IMR-90 (cell line): ENCODE results near the gene NFE2L2. TPM values are rescaled to one million over a fixed set of nuclear protein-coding genes. Genes with fewer than 3 reads are reported as not detected.

Experiments
- ATAC-seq: fragments of 200-7000 bp; cut with Tn5 transposase; 2 replicates; pipeline ENCODE4 v1.9.1; 2020; ENCODE audit warnings: low read depth, mild to moderate bottlenecking, moderate library complexity
- BruUV-seq: library from RNA; stranded (reverse); fragments of 400-500 nt; replicated peaks from 2 replicates; lab custom pipeline; 2021; lab: Mats Ljungman, UMichigan
- CTCF ChIA-PET: fragments of 300-600 bp; formaldehyde crosslinking; extraction: SDS; loops from one replicate; lab custom pipeline; 2021; ENCODE audit warnings: antibody characterized with exemption; lab: Yijun Ruan, JAX
- POLR2A ChIA-PET: fragments of 300-600 bp; sonication (Branson Sonifier 250); formaldehyde crosslinking; loops from one replicate; lab custom pipeline; 2022; ENCODE audit warnings: antibody characterized with exemption; ENCODE audit not compliant: unreplicated experiment; lab: Charles Lee
- DNase-seq: peaks from one replicate; pipeline ENCODE4 v3.0.0; 2013
- H2AFZ ChIP-seq: replicated peaks from 2 replicates; pipeline ENCODE3; 2013; ENCODE audit warnings: low read length, mild to moderate bottlenecking; ENCODE audit not compliant: poor library complexity
- H2AK5ac ChIP-seq: 2 replicates; pipeline ENCODE4 v1.6.1; 2013; ENCODE audit warnings: low read depth, low read length, inconsistent platforms
- H2AK9ac ChIP-seq: replicated peaks from 2 replicates; pipeline ENCODE3; 2013; ENCODE audit warnings: mild to moderate bottlenecking, low read depth, low read length, moderate library complexity; ENCODE audit not compliant: poor library complexity
- H2BK120ac ChIP-seq: 2 replicates; pipeline ENCODE4 v1.6.1; 2013; ENCODE audit warnings: low read depth, low read length, inconsistent platforms
- H2BK15ac ChIP-seq: 3 replicates; pipeline ENCODE4 v1.6.1; 2013; ENCODE audit warnings: low read depth, low read length, inconsistent platforms
- H2BK20ac ChIP-seq: 2 replicates; pipeline ENCODE4 v1.6.1; 2013; ENCODE audit warnings: low read depth, mild to moderate bottlenecking, inconsistent platforms, low read length, moderate library complexity
- H2BK5ac ChIP-seq: 2 replicates; pipeline ENCODE4 v1.6.1; 2013; ENCODE audit warnings: mild to moderate bottlenecking, low read depth, low read length, inconsistent platforms; ENCODE audit not compliant: poor library complexity, severe bottlenecking
- H3K14ac ChIP-seq: replicated peaks from 2 replicates; pipeline ENCODE4 v1.6.1; 2013; ENCODE audit warnings: low read depth, low read length, inconsistent platforms
- H3K18ac ChIP-seq: 2 replicates; pipeline ENCODE4 v1.6.1; 2013; ENCODE audit warnings: low read depth, low read length, control low read depth
- H3K23ac ChIP-seq: 2 replicates; pipeline ENCODE4 v1.6.1; 2013; ENCODE audit warnings: low read depth, low read length, inconsistent platforms
- H3K27ac ChIP-seq: 2 replicates; pipeline ENCODE4 v1.5.1; 2013; ENCODE audit warnings: mild to moderate bottlenecking, control low read depth, low read length; ENCODE audit not compliant: insufficient read depth
- H3K27me3 ChIP-seq: 2 replicates; pipeline ENCODE4 v1.6.1; 2013; ENCODE audit warnings: low read length; ENCODE audit not compliant: control insufficient read depth, insufficient read depth
- H3K36me3 ChIP-seq: 2 replicates; pipeline ENCODE4 v1.6.1; 2013; ENCODE audit warnings: low read length, mixed read lengths; ENCODE audit not compliant: control insufficient read depth, insufficient read depth
- H3K4ac ChIP-seq: 2 replicates; pipeline ENCODE4 v1.6.1; 2013; ENCODE audit warnings: low read depth, low read length, inconsistent platforms
- H3K4me1 ChIP-seq: 2 replicates; pipeline ENCODE4 v1.6.1; 2013; ENCODE audit warnings: low read length, mixed read lengths; ENCODE audit not compliant: control insufficient read depth, insufficient read depth
- H3K4me2 ChIP-seq: 2 replicates; pipeline ENCODE4 v1.6.1; 2013; ENCODE audit warnings: low read depth, mild to moderate bottlenecking, control low read depth, low read length, moderate library complexity
- H3K4me3 ChIP-seq: 2 replicates; pipeline ENCODE4 v1.5.1; 2013; ENCODE audit warnings: low read depth, mild to moderate bottlenecking, control low read depth, low read length, moderate library complexity; ENCODE audit not compliant: insufficient read depth
- H3K56ac ChIP-seq: 2 replicates; pipeline ENCODE4 v1.6.1; 2013; ENCODE audit warnings: low read length, inconsistent platforms; ENCODE audit not compliant: insufficient read depth; ENCODE audit errors: extremely low read depth
- H3K79me1 ChIP-seq, 2 experiments: 2 replicates each; pipeline ENCODE4 v1.6.1; 2013; ENCODE audit warnings: low read length in 2 of 2, inconsistent platforms in 1 of 2, low read depth in 1 of 2
- H3K9ac ChIP-seq: 2 replicates; pipeline ENCODE4 v1.6.1; 2013; ENCODE audit warnings: low read depth, low read length, control low read depth
- H3K9me1 ChIP-seq: 2 replicates; pipeline ENCODE4 v1.6.1; 2013; ENCODE audit warnings: low read length, inconsistent platforms; ENCODE audit not compliant: insufficient read depth
- H3K9me3 ChIP-seq: 2 replicates; pipeline ENCODE4 v1.6.1; 2013; ENCODE audit warnings: low read length; ENCODE audit not compliant: control insufficient read depth, insufficient read depth
- H4K20me1 ChIP-seq: 2 replicates; pipeline ENCODE4 v1.6.1; 2013; ENCODE audit warnings: low read length, inconsistent platforms; ENCODE audit not compliant: insufficient read depth
- H4K5ac ChIP-seq: 2 replicates; pipeline ENCODE4 v1.6.1; 2013; ENCODE audit warnings: mild to moderate bottlenecking, low read depth, low read length, control low read depth
- H4K8ac ChIP-seq, 2 experiments: 2 replicates each; pipeline ENCODE4 v1.6.1; 2013; ENCODE audit warnings: low read depth in 2 of 2, low read length in 2 of 2, control low read depth in 1 of 2, inconsistent platforms in 1 of 2
- H4K91ac ChIP-seq: 2 replicates; pipeline ENCODE4 v1.6.1; 2013; ENCODE audit warnings: low read depth, low read length, inconsistent platforms; ENCODE audit not compliant: insufficient read depth
- FOS ChIP-seq: fragments of 150-350 bp; IDR thresholded peaks from 2 replicates; pipeline ENCODE4 v1.6.1; 2016; ENCODE audit warnings: low read depth, low read length
- NFE2L2 ChIP-seq: fragments of 150-350 bp; IDR thresholded peaks from 2 replicates; pipeline ENCODE4 v1.6.1; 2016; ENCODE audit warnings: low read depth, mild to moderate bottlenecking, low read length
- RCOR1 ChIP-seq: IDR thresholded peaks from 2 replicates; pipeline ENCODE4 v1.6.1; 2012; ENCODE audit warnings: mild to moderate bottlenecking, low read length, improper control_type of control experiment; ENCODE audit not compliant: insufficient replicate concordance
- SMC3 ChIP-seq: fragments of 150-350 bp; IDR thresholded peaks from 2 replicates; pipeline ENCODE4 v1.6.1; 2016; ENCODE audit warnings: low read depth, mild to moderate bottlenecking, antibody characterized with exemption, low read length, moderate library complexity
- WGBS, 2 experiments: methylation state at CpG; one replicate each; pipeline versions ENCODE4 v1.1.5 to v1.1.7; 2013; ENCODE audit warnings: missing lambda C conversion rate in 2 of 2; ENCODE audit not compliant: insufficient read length in 1 of 2; ENCODE audit errors: extremely low coverage in 2 of 2; 5-methylcytosine and 5-hydroxymethylcytosine counted together
- dilution Hi-C: fragments of 300-500 bp; cut with HindIII; formaldehyde crosslinking; loops from one replicate; pipeline ENCODE4 v1.14.3; 2018; ENCODE audit warnings: low sequenced_read_pairs; ENCODE audit not compliant: unreplicated experiment
- in situ Hi-C: fragments of 300-500 bp; cut with MboI; formaldehyde crosslinking; loops from 3 replicates; pipeline ENCODE4 v1.14.3; 2019; ENCODE audit warnings: low sequenced_read_pairs, inconsistent platforms, mixed read lengths
- intact Hi-C: fragments of 100-400 bp; cut with micrococcal nuclease; formaldehyde crosslinking; loops from 2 replicates; pipeline ENCODE4 v1.10.0; 2022
- polyA plus RNA-seq, 3 experiments: library from polyadenylated mRNA; depleted of rRNA; stranded (reverse); fragments of >200 nt; gene quantifications; 2 replicates each; pipeline ENCODE4 v1.2.3, GENCODE V29; 2012; ENCODE audit warnings: low replicate concordance in 1 of 3
- total RNA-seq: library from RNA; depleted of rRNA; stranded (reverse); fragments of >200 nt; gene quantifications from 2 replicates; pipeline ENCODE4 v1.2.3, GENCODE V29; 2012

Gene NFE2L2
- total and polyA plus RNA-seq, 2 of the 4 experiments (the other 2 are of a cell fraction) = 72.7 to 83.5 TPM

DNA sequence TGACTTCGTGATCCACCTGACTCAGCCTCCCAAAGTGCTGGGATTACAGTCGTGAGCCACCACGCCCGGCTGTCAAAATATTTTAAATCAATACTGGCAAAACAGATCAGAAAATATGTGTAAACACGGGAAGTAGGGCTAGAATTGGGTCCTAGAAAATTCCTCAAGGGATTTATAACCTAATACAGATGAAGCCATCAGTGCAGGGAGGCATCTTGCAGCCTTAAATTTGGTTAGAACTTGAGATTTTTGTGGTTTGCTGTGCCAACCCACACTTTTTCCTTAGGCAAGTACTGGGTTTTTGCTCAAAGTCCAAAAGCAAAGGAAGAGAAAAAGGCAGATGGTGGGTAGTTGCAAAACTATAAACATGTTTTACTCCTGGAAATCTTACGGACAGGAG lies 33.7 kb upstream of the NFE2L2 start:
- no peak overlapping the region for H2AFZ ChIP-seq
- ChIA-PET CTCF (no interaction called here), POLR2A (no interaction called here)
- no peak overlapping the region for H4K91ac ChIP-seq
- dilution Hi-C loops = no loop called here
- H3K4me2 ChIP-seq = no peak overlapping the region
- no peak overlapping the region for H4K8ac ChIP-seq
- H3K9me1 ChIP-seq = no peaks in the 10 kb centered on the region
- in situ Hi-C loops = no loop called here
- H3K79me1 ChIP-seq = no peaks in the 10 kb centered on the region
- no peak overlapping the region for H3K14ac ChIP-seq
- no peak overlapping the region for H2AK5ac ChIP-seq
- H2BK5ac ChIP-seq = no peak overlapping the region
- H2BK20ac ChIP-seq = no peak overlapping the region
- H3K18ac ChIP-seq = no peak overlapping the region
- no peak overlapping the region for H2BK15ac ChIP-seq
- intact Hi-C loops = no loop called here
- peaks cover 5% of the 10 kb centered on the region; the same call in 1 of the 2 replicates for H3K4me1 ChIP-seq
- DNase-seq (no peak), ATAC-seq (no peak)
- H3K4me3 ChIP-seq = no peak overlapping the region
- H4K5ac ChIP-seq = no peak overlapping the region
- H3K23ac ChIP-seq = no peak overlapping the region
- H3K4ac ChIP-seq = no peak overlapping the region
- H4K20me1 ChIP-seq = no peaks in the 10 kb centered on the region
- no peak overlapping the region for H2AK9ac ChIP-seq
- no TSS peak for BruUV-seq
- TF ChIP-seq NFE2L2 (no peak), RCOR1 (no peak), FOS (no peak), SMC3 (no peak)
- no peak overlapping the region for H3K27ac ChIP-seq
- H3K36me3 ChIP-seq = no peaks in the 10 kb centered on the region
- H3K56ac ChIP-seq = no peak overlapping the region
- no peaks in the 10 kb centered on the region for H3K9me3 ChIP-seq
- no peaks in the 10 kb centered on the region for H3K27me3 ChIP-seq
- H3K9ac ChIP-seq = no peak overlapping the region
- H2BK120ac ChIP-seq = no peak overlapping the region
- no CpG with 5 or more reads among the region's 6 CpGs for WGBS, 2 experiments
